ENCODE measurements around the gene CCDC194.

CCDC194 gene

DNA sequence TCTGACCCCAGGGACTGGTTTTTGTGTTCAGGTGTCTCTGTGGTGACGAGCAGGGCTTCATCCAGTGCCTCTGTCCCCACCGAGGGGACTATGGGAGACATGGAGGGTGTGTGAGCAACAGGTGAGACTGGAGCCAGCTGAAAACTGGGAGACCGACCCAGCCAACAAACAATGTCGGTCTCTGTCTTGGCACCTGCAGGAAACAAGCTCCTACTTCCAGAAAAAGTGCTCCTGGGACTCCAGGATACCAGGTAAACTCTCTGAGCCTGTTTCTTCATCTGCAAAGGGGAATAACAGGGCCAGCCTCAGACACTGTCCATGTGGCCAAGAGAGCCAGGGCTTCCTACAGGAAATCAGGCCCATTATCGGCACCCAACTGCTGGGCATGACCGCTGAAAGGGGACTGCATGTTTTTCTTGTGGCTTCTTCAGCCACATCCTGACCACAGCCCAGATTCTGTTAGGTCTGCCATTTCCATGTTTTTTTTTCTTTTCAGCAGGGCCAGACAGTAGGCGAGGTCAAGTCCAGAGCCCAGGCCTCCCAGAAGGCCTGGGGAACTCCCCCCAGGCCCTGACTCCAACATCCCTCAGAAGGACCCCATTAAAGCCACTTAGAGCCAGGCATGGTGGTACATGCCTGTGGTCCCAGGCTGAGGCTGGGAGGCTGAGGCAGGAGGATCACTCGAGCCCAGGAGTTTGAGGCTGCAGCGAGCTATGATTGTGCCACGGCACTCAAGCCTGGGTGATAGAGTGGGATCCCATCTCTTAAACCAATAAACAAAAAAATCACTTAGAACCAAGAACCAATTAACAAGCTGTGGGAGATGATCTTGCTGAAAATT lies 12.3 kb upstream of the CCDC194 start:
- DNase-seq (ENCODE audit: low read depth): no peak
- no peak for TF ChIP-seq CTCF (conservative IDR thresholded peaks at IDR 0.05; ENCODE audit: control insufficient read depth, insufficient read depth, low read depth, low read length)
- H3K4me3 ChIP-seq (ENCODE audit: control insufficient read depth, low read depth, low read length): no peak overlapping the region

- no peak for DNase-seq (ENCODE audit: low read depth)
- TF ChIP-seq CTCF (conservative IDR thresholded peaks at IDR 0.05; ENCODE audit: control insufficient read depth, insufficient read depth, low read depth, low read length): no peak
- H3K4me3 ChIP-seq (ENCODE audit: control insufficient read depth, low read depth, low read length): no peak within 1 kb of the TSS
Observed at GRCh38 chr19:17405250-17406045, 11.5 kb upstream of the CCDC194 start, which contains the start of gene BST2. Gene BST2 (minus strand): TSS chr19:17405630. CDS start chr19:17405575, 55 bp downstream.

GRCh38 chr19:17404621-17405249 lies 10.7 kb upstream of the CCDC194 start:
- no peak for TF ChIP-seq CTCF (conservative IDR thresholded peaks at IDR 0.05; ENCODE audit: control insufficient read depth, insufficient read depth, low read depth, low read length)
- no peak overlapping the region for H3K4me3 ChIP-seq (ENCODE audit: control insufficient read depth, low read depth, low read length)
- no peak for DNase-seq (ENCODE audit: low read depth)

- no peak for DNase-seq (ENCODE audit: low read depth)
- no peak overlapping the region for H3K4me3 ChIP-seq (ENCODE audit: control insufficient read depth, low read depth, low read length)
- TF ChIP-seq CTCF (conservative IDR thresholded peaks at IDR 0.05; ENCODE audit: control insufficient read depth, insufficient read depth, low read depth, low read length): no peak
Observed at GRCh38 chr19:17404015-17404414, 10.0 kb upstream of the CCDC194 start.

- TF ChIP-seq CTCF (conservative IDR thresholded peaks at IDR 0.05; ENCODE audit: control insufficient read depth, insufficient read depth, low read depth, low read length): no peak
- H3K4me3 ChIP-seq (ENCODE audit: control insufficient read depth, low read depth, low read length): no peak overlapping the region
- no peak for DNase-seq (ENCODE audit: low read depth)
Observed at GRCh38 chr19:17402982-17403855, 9.2 kb upstream of the CCDC194 start.

GRCh38 chr19:17401628-17402027 lies 7.6 kb upstream of the CCDC194 start:
- no peak for TF ChIP-seq CTCF (conservative IDR thresholded peaks at IDR 0.05; ENCODE audit: control insufficient read depth, insufficient read depth, low read depth, low read length)
- no peak for DNase-seq (ENCODE audit: low read depth)
- H3K4me3 ChIP-seq (ENCODE audit: control insufficient read depth, low read depth, low read length): no peak overlapping the region

Data from fibroblast of mammary gland (primary cell).